Measurements from ENCODE around the gene DNAH6.

DNAH6 gene

GRCh38 chr2:84559838-84560237 lies 43.5 kb downstream of the DNAH6 start:
- Histone ChIP-seq H3K4me2 (ENCODE audit: low read length, poor library complexity, severe bottlenecking) (no peak overlapping the region), H2BK120ac (ENCODE audit: low read depth, low read length) (no peak overlapping the region), H2AK5ac (ENCODE audit: low read length, severe bottlenecking) (no peak overlapping the region), H2BK12ac (ENCODE audit: low read length in 2 of 2) (no peak overlapping the region), H4K91ac (ENCODE audit: low read length) (no peak overlapping the region), H3K18ac (ENCODE audit: low read depth in 1 of 2, low read length in 2 of 2) (no peak overlapping the region), H3K9ac (ENCODE audit: low read length) (no peak overlapping the region), H3K79me1 (replicated peaks; ENCODE audit: low read length, poor library complexity, severe bottlenecking) (no peaks in the 10 kb centered on the region), H2BK15ac (ENCODE audit: low read depth, poor library complexity, severe bottlenecking) (no peak overlapping the region), H2AFZ (ENCODE audit: low read depth, low read length) (no peak overlapping the region), H3K14ac (ENCODE audit: low read length in 2 of 2) (no peak overlapping the region), H3K36me3 (ENCODE audit: control insufficient read depth in 1 of 2, insufficient read depth in 2 of 2, low read depth in 1 of 2, low read length in 2 of 2) (no peaks in the 10 kb centered on the region), H3K27ac (ENCODE audit: low read length, poor library complexity, severe bottlenecking) (no peak overlapping the region), H3K4ac (ENCODE audit: low read depth in 1 of 2, low read length in 2 of 2) (no peak overlapping the region), H3K23ac (ENCODE audit: low read length in 2 of 2) (no peak overlapping the region), H4K8ac (ENCODE audit: low read length) (no peak overlapping the region), H3K4me1 (ENCODE audit: control insufficient read depth, insufficient read depth, low read depth, low read length) (no peaks in the 10 kb centered on the region), H3K9me3 (ENCODE audit: control insufficient read depth, low read length) (peaks cover 39% of the 10 kb centered on the region), H3K4me3 (ENCODE audit: insufficient read depth in 1 of 2, low read depth in 1 of 2, low read length in 2 of 2) (no peak overlapping the region), H2BK5ac (ENCODE audit: low read depth, low read length, poor library complexity, severe bottlenecking) (no peak overlapping the region), H3K27me3 (ENCODE audit: control insufficient read depth in 1 of 2, insufficient read depth in 1 of 2, low read length in 2 of 2) (no peaks in the 10 kb centered on the region)
- no peak for DNase-seq

- Histone ChIP-seq H3K23ac (ENCODE audit: low read length in 2 of 2) (no peak overlapping the region), H3K27ac (ENCODE audit: low read length, poor library complexity, severe bottlenecking) (no peak overlapping the region), H2AFZ (ENCODE audit: low read depth, low read length) (no peak overlapping the region), H3K4me1 (ENCODE audit: control insufficient read depth, insufficient read depth, low read depth, low read length) (no peaks in the 10 kb centered on the region), H3K79me1 (replicated peaks; ENCODE audit: low read length, poor library complexity, severe bottlenecking) (no peaks in the 10 kb centered on the region), H2BK5ac (ENCODE audit: low read depth, low read length, poor library complexity, severe bottlenecking) (no peak overlapping the region), H3K9ac (ENCODE audit: low read length) (no peak overlapping the region), H2BK120ac (ENCODE audit: low read depth, low read length) (no peak overlapping the region), H2BK15ac (ENCODE audit: low read depth, poor library complexity, severe bottlenecking) (no peak overlapping the region), H3K9me3 (ENCODE audit: control insufficient read depth, low read length) (no peaks in the 10 kb centered on the region), H2BK12ac (ENCODE audit: low read length in 2 of 2) (no peak overlapping the region), H2AK5ac (ENCODE audit: low read length, severe bottlenecking) (no peak overlapping the region), H3K4ac (ENCODE audit: low read depth in 1 of 2, low read length in 2 of 2) (no peak overlapping the region), H3K36me3 (ENCODE audit: control insufficient read depth in 1 of 2, insufficient read depth in 2 of 2, low read depth in 1 of 2, low read length in 2 of 2) (no peaks in the 10 kb centered on the region), H4K91ac (ENCODE audit: low read length) (no peak overlapping the region), H3K18ac (ENCODE audit: low read depth in 1 of 2, low read length in 2 of 2) (no peak overlapping the region), H4K8ac (ENCODE audit: low read length) (no peak overlapping the region), H3K4me3 (ENCODE audit: insufficient read depth in 1 of 2, low read depth in 1 of 2, low read length in 2 of 2) (no peak overlapping the region), H3K27me3 (ENCODE audit: control insufficient read depth in 1 of 2, insufficient read depth in 1 of 2, low read length in 2 of 2) (no peaks in the 10 kb centered on the region), H3K14ac (ENCODE audit: low read length in 2 of 2) (no peak overlapping the region), H3K4me2 (ENCODE audit: low read length, poor library complexity, severe bottlenecking) (no peak overlapping the region)
- 92% methylated on average over 1 of the region's 3 CpGs for WGBS
- DNase-seq = no peak
Measured at GRCh38 chr2:84579661-84580060, 63.4 kb downstream of the DNAH6 start.

- H4K8ac ChIP-seq (ENCODE audit: low read length) = no peak overlapping the region
- no peak overlapping the region for H2BK120ac ChIP-seq (ENCODE audit: low read depth, low read length)
- no peak overlapping the region for H3K23ac ChIP-seq (ENCODE audit: low read length in 2 of 2)
- H2AFZ ChIP-seq (ENCODE audit: low read depth, low read length) = no peak overlapping the region
- no peak overlapping the region for H3K18ac ChIP-seq (ENCODE audit: low read depth in 1 of 2, low read length in 2 of 2)
- H2AK5ac ChIP-seq (ENCODE audit: low read length, severe bottlenecking) = no peak overlapping the region
- H3K14ac ChIP-seq (ENCODE audit: low read length in 2 of 2) = no peak overlapping the region
- peaks cover 11% of the 10 kb centered on the region for H3K9me3 ChIP-seq (ENCODE audit: control insufficient read depth, low read length)
- no peak overlapping the region for H2BK12ac ChIP-seq (ENCODE audit: low read length in 2 of 2)
- no peak overlapping the region for H3K9ac ChIP-seq (ENCODE audit: low read length)
- H3K27ac ChIP-seq (ENCODE audit: low read length, poor library complexity, severe bottlenecking) = no peak overlapping the region
- DNase-seq = no peak
- H2BK15ac ChIP-seq (ENCODE audit: low read depth, poor library complexity, severe bottlenecking) = no peak overlapping the region
- no peak overlapping the region for H4K91ac ChIP-seq (ENCODE audit: low read length)
- H3K4me2 ChIP-seq (ENCODE audit: low read length, poor library complexity, severe bottlenecking) = no peak overlapping the region
- no peaks in the 10 kb centered on the region for H3K79me1 ChIP-seq (replicated peaks; ENCODE audit: low read length, poor library complexity, severe bottlenecking)
- H3K27me3 ChIP-seq (ENCODE audit: control insufficient read depth in 1 of 2, insufficient read depth in 1 of 2, low read length in 2 of 2) = peaks cover 0 to 3% of the 10 kb centered on the region in 2 experiments
- no peaks in the 10 kb centered on the region for H3K4me1 ChIP-seq (ENCODE audit: control insufficient read depth, insufficient read depth, low read depth, low read length)
- no peak overlapping the region for H3K4me3 ChIP-seq (ENCODE audit: insufficient read depth in 1 of 2, low read depth in 1 of 2, low read length in 2 of 2)
- no peak overlapping the region for H3K4ac ChIP-seq (ENCODE audit: low read depth in 1 of 2, low read length in 2 of 2)
- H2BK5ac ChIP-seq (ENCODE audit: low read depth, low read length, poor library complexity, severe bottlenecking) = no peak overlapping the region
- H3K36me3 ChIP-seq (ENCODE audit: control insufficient read depth in 1 of 2, insufficient read depth in 2 of 2, low read depth in 1 of 2, low read length in 2 of 2) = no peaks in the 10 kb centered on the region
- 83% methylated on average over 2 of the region's 4 CpGs for WGBS
Measured at GRCh38 chr2:84603911-84604310, 87.6 kb downstream of the DNAH6 start.

- Histone ChIP-seq H2BK120ac (ENCODE audit: low read depth, low read length) (no peak overlapping the region), H2BK15ac (ENCODE audit: low read depth, poor library complexity, severe bottlenecking) (no peak overlapping the region), H2BK5ac (ENCODE audit: low read depth, low read length, poor library complexity, severe bottlenecking) (no peak overlapping the region), H3K36me3 (ENCODE audit: control insufficient read depth in 1 of 2, insufficient read depth in 2 of 2, low read depth in 1 of 2, low read length in 2 of 2) (no peaks in the 10 kb centered on the region), H3K9me3 (ENCODE audit: control insufficient read depth, low read length) (peaks cover 12% of the 10 kb centered on the region), H3K4me2 (ENCODE audit: low read length, poor library complexity, severe bottlenecking) (no peak overlapping the region), H2AFZ (ENCODE audit: low read depth, low read length) (no peak overlapping the region), H3K4me1 (ENCODE audit: control insufficient read depth, insufficient read depth, low read depth, low read length) (no peaks in the 10 kb centered on the region), H3K4me3 (ENCODE audit: insufficient read depth in 1 of 2, low read depth in 1 of 2, low read length in 2 of 2) (no peak overlapping the region), H3K23ac (ENCODE audit: low read length in 2 of 2) (no peak overlapping the region), H3K4ac (ENCODE audit: low read depth in 1 of 2, low read length in 2 of 2) (no peak overlapping the region), H3K14ac (ENCODE audit: low read length in 2 of 2) (no peak overlapping the region), H2AK5ac (ENCODE audit: low read length, severe bottlenecking) (no peak overlapping the region), H3K27me3 (ENCODE audit: control insufficient read depth in 1 of 2, insufficient read depth in 1 of 2, low read length in 2 of 2) (no peaks in the 10 kb centered on the region), H3K18ac (ENCODE audit: low read depth in 1 of 2, low read length in 2 of 2) (no peak overlapping the region), H3K79me1 (replicated peaks; ENCODE audit: low read length, poor library complexity, severe bottlenecking) (no peaks in the 10 kb centered on the region), H3K9ac (ENCODE audit: low read length) (no peak overlapping the region), H3K27ac (ENCODE audit: low read length, poor library complexity, severe bottlenecking) (no peak overlapping the region), H4K8ac (ENCODE audit: low read length) (no peak overlapping the region), H2BK12ac (ENCODE audit: low read length in 2 of 2) (no peak overlapping the region), H4K91ac (ENCODE audit: low read length) (no peak overlapping the region)
- no peak for DNase-seq
- WGBS = 0% methylated on average over 1 of the region's 2 CpGs
Measured at GRCh38 chr2:84613082-84613481, 96.8 kb downstream of the DNAH6 start.
